GM21825 (cell line): Measurements from ENCODE around the gene SPATA16.

Source experiments
- ATAC-seq: cut with Tn5 transposase; IDR thresholded peaks from one replicate; pipeline ENCODE4 v1.9.1; 2021; ENCODE audit warnings: mild to moderate bottlenecking, moderate library complexity; ENCODE audit not compliant: unreplicated experiment

The SPATA16 gene

DNA sequence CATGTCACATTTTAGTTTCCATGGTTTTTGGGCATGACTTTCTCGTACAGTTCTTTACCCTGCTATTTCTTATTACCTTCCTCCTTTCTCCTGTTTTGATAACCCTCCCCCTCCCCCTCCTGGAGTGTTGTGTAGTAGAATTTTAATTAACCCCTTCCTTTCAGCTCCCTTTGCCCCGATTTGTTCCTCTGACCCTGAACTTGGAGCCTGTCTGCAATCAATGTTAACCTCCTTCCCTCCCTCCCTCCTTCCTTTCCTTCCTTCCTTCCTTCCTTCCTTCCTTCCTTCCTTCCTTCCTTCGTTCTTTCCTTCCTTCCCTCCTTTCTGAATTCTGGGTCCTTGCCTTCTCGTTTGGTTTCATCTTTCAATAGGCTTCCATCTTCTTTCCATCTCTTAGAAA is 300.1 kb downstream of the SPATA16 start:
- ATAC-seq, result no peak

GRCh38 chr3:172840463-172840862 is 300.6 kb downstream of the SPATA16 start:
- no peak for ATAC-seq

GRCh38 chr3:172839679-172840078 is 301.4 kb downstream of the SPATA16 start:
- no peak for ATAC-seq
